Putamen (tissue), 1 donor: ENCODE data around the gene XPNPEP2.

Experiments used
- DNase-seq: peaks from one replicate; pipeline ENCODE4 v3.0.0-alpha.2; 2016; ENCODE audit warnings: low spot score

Gene XPNPEP2

GRCh38 chrX:129800186-129800585 is 61.4 kb downstream of the XPNPEP2 start:
- DNase-seq = no peak

GRCh38 chrX:129802863-129803262 is 64.1 kb downstream of the XPNPEP2 start:
- no peak for DNase-seq

DNA sequence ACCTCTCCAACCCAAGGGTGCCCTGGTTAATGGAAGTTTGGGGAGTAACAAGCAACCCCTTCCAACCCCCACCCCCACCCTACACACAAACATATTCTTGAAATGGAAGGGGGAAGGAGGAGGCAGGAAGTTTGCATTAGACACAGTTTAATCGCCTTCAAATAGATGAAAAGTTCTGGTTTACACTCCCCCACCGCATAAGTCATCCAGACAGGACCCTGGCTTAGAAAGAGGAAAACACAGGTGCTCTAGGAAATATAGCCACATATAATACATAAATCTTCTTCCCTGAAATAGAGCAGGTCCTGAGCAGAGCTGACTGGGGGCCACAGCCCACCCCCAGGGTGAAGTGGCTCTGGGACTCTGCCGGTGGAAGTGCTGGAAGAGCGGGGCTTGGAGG is 66.0 kb downstream of the XPNPEP2 start:
- no peak for DNase-seq

DNA sequence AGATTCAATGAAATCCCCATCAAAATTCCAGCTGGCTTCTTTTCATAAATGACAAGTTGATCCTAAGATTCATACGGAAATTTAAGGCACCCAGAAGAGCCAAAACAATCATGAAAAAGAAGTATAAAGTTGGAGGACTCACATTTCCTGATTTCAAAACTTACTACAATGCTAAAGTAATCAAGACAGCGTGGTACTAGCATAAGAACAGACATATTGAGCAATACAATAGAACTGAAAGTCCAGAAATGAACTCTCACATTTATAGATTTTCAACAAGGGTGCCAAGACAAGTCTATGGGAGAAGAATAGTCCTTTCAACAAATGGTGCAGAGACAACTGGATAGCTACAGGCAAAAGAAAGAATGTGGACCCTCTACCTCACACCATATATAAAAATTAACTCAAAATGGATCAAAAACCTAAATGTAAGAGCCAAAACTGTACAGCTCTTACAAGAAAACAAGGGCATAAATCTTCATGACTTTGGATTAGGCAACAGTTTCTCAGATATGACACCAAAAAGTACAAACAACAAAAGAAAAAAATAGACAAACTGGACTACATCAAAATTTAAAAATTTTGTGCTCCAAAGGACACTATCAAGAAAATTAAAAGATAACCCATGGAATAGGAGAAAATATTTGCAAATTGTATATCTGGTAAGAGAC is 69.5 kb downstream of the XPNPEP2 start:
- no peak for DNase-seq

- no peak for DNase-seq
These were observed 70.3 kb downstream of the XPNPEP2 start for GRCh38 chrX:129808829-129809796.

DNA sequence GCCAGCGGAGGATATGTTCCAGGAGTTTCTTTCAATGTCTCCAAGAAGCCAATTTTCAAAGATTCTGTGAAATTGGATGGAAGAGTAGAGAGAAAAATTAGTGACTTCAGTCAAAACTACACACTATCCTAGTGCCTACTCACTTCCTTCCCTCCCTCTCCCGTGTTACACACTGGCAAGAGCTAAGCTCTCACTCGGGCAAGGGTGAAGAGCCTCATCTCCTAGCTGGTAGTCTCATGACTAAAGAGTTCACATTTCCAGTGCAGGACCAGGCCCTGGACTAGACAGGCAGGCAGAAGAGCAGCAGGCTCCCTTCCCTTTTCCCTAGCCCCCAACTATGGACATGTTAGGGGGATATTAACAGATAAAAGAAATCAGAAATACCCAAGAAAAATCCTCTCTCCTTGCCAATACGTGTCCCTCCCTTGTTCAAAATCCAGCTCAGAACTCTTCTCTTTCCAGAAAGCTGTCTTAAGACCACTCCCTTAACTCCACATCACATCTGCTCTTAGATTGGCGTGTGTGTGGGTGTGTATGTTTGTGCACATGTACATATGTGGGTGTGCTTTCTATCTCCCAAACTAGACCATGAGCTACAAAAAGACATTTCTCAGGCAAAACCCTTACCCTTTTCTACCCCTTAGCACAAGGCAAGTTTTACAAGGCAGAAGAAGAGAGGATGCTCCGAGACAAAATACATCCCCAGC is 75.0 kb downstream of the XPNPEP2 start:
- no peak for DNase-seq

DNA sequence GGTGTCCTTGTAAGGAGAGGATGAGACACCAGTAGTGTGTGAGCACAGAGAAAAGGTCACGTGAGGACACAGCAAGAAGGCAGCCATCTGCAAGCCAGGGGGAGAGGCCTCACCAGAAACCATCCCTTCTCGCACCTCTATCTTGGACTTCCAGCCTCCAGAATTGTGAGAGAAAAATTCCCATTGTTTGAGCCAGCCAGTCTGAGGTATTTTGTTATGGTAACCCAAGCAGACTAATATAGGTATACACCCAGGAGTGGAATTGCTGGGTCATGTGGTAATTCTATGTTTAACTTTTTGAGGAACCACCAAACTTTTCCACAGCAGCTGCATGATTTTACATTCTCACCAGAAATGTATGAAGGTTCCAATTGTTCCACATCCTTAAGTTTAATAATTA is 79.3 kb downstream of the XPNPEP2 start:
- no peak for DNase-seq
